GM19043 (cell line): ENCODE results near the gene RGS19.

Experiments
- ATAC-seq: cut with Tn5 transposase; IDR thresholded peaks from one replicate; pipeline ENCODE4 v1.9.1; 2021; ENCODE audit warnings: low read depth; ENCODE audit not compliant: unreplicated experiment

RGS19 gene

DNA sequence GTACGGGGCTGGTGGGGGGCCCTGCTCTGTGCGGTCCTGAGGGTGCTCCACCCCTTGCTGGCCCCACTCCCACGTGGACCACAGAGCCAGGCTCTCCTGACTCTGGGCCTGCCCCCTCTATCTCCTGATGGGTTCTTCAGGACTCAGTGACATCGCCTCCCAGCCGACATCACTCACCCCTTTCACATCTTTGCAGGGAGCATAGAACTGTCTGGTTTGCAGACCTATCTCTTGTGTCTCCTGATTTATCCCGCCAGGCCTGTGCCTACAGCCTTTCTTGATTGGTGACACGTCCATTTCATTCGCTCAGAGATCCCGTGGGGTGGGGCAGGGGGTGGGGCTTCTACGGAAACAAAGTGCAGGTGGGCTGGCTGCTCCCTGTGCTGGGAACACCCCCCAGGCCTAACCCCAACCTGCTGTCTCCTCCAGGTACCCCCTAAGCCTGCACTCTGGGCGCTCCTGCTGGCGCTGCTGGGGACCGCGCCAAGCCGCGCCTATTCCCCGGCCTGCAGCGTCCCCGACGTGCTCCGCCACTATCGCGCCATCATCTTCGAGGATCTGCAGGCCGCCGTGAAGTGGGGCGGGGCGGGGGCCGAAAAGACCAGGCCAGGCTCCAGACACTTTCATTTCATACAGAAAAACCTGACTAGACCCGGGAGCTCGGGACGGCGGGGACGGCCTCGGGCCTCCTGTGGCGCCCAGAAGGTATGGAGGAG, 41.7 kb downstream of the RGS19 start:
- ATAC-seq = no peak

DNA sequence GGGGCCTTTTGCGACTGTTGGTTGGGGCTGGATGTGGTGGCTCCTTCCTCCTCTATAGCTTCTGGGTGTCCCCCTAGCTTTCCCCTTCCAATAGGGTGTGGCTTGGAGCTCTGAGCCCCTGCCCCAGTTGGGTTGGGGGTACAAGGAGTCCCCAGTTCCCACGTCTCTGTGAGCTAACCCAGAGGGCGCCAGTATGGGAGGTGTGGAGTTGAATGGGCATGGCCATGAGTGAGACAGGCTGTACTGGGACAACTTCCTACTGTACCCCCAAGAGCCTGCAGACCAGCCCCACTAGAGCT, 42.2 kb downstream of the RGS19 start:
- no peak for ATAC-seq

DNA sequence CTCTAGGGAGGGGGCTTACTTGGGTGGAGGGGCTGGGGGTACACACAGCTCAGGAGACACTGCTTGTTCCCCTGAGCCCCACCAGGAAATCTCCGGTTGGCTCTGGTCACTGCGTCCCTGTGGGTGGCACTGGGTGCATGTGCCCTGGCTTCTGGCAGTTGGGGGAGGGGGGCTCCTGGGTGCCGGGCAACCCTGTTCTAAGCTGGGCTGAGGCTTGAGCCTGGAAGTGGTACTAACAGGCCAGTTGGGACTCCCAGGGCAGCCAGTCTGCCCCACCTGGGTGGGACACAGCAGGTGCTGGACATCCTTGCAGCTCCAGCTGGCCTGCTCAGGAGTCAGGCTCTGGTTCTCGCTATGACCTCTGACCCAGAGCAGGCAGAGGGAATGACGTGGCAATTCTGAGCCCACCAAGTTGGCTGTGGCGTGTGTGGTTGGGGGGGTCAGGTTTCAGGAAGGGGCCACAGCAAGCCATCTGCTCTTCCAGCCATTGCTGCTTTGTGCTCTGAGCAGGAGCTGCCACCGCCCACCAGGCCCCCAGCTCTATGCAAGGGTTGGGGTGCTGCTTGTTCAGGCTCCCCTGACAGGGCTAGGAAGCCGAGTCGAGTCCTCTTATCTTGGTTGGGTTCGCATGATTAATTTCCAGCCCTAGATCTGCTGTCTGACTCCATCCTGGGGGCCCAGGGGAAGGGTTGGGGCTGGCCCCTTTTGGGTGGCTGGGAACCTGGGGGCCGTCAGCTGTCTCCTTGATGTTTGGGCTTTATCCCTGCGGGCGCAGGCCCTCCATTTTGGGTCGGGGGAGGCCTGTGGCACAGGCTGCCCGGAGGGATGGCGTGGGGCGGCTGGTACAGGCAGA, 42.7 kb downstream of the RGS19 start:
- no peak for ATAC-seq

DNA sequence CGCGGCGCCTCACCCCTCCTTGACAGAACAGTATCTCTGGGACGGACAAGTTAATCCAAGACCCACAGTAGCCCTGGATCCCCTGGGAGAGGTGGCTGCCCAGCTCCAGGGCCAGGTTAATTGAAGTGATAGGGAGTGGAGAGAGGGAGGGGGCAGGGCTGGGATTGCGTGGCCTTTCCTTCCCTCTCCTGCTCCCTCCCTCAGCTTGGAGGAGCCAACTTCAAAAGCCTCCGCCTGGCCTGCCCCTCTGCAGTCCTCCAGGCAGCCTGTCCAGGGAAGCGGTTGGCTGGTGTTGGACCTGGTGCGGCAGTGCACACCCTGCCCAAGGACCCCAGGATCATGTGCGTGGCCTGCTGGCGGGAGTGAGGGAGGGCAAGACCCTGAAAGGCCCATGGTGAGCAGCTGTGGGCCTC, 43.4 kb downstream of the RGS19 start, which contains the start of gene C20orf204:
TSS of gene C20orf204 (plus strand) at position 250 of the 413 bp plus-strand sequence. CDS start at position 392, 142 bp downstream.
- ATAC-seq = no peak

DNA sequence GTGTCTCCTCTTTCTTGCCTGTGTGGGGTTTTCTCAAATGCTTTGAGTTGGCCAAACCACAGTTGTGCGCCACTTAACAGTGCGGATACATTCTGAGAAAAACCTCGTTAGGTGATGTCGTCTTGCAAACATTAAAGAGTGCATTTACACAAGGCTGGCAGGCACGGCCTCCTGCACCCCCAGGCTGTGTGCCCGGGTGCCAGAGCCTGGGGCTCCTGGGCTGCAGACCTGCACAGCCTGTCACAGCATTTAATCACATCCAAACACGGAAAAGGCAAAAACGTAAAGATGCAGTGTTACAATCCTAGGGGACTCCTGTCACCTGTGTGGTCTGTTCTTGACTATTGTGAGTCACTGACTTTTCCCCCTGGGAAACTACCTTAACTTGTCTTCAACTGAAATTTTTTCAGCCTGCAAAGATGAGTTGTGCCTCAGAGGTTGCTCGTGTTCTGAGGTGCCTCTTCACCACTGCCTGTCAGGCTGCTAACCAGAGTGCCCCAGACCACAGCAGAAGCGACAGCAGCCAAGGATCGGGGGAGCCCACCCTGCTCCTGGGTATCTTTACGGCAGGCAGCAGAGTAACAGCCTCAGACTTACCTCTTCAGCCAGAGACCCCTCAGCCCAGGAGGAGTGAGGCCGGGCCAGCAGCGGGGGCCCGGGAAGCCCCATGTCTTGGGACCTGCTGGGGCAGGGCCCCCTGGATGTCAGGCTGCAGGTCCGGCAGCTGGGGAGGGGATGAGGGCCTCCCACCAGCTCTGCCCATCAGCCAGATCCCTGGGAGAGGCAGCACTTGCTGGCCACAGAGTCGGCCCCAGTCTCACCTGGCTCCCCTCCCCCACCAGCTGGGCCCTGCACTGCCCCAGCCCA, 44.0 kb downstream of the RGS19 start:
- ATAC-seq = no peak

DNA sequence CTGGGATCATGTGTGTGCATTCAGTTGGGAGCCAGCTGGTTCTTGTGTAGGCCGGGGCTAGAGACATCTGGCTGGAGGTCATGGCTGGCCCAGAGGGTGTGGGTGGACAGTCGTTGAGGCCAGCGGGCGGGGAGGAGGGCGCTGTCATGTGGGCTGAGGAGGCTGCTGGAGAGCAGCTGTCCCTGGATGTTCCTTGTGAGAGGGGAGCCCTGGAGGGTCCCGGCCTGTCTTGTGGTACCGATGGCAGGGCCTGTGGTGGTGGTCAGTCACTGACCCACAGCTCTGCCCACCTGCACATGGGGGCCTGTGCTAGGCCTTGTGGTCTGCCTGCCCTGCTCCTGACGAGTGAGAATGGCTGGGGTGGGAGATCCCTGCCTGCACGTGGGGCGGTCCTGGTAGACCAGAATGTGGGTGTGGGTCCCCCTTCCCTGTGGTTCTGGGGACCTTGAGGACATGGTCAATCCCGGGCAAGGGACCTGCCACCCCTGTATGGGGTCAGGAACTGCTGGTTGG, 45.3 kb downstream of the RGS19 start:
- ATAC-seq = no peak

DNA sequence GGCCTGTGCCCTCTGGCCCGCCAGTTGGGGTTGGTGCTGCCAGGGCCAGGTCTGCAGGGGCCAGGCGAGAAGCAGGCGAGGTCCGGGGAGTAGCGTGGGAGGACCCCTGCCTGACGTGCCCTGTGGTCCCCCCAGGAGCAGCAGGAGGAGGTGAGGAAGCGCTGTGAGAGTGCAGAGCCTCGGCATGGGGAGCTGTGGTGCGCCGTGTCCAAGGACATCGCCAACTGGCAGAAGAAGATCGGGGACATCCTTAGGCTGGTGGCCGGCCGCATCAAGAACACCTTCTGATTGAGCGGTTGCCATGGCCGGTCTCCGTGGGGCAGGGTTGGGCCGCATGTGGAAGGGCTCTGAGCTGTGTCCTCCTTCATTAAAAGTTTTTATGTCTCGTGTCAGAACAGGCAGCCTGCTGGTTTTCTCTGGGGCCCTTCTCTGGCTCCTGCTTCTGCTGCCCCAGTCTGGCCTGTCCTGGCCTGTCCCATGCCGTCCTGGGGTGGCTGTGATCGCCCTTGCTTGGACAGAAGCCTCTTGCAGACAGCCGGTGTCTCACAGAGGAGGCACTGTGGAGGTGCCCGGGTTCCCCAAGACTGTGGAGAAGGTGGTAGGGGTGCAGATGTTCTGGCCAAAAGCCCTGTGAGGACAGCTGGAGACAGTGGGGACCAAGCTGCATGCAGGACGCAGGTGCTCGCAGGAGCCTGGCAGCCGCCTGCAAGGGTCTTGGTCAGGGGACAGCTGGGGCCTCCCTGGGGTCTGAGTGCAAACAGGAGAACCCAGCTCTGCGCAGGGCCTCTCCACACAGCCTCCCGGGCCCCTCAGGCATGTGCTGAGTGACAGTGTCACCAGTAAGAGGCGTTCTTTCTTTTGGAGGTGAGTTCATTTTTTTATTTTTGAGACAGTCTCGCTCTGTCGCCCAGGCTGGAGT, 46.4 kb downstream of the RGS19 start:
- ATAC-seq = no peak

DNA sequence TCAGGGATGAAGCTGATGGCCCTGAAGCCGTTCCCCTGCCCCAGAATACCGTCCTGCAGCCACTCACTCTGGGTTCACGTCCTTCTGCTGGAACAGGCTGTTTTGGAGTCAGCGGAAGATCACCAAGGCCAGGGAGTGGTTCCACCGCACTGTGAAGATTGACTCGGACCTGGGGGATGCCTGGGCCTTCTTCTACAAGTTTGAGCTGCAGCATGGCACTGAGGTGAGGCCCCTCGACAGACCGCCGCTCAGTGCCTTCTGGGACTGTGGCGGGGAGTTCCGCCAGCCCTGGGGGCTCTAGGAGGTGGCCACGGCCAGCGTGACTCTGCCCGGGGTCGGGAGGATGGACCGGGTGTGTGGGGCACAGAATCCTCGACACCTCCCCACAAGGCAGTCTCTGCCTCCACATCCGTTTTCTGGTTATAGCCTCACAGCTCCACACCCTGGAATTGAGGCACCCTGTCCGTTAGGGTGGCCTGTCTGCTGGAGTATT, 47.5 kb downstream of the RGS19 start:
- no peak for ATAC-seq

DNA sequence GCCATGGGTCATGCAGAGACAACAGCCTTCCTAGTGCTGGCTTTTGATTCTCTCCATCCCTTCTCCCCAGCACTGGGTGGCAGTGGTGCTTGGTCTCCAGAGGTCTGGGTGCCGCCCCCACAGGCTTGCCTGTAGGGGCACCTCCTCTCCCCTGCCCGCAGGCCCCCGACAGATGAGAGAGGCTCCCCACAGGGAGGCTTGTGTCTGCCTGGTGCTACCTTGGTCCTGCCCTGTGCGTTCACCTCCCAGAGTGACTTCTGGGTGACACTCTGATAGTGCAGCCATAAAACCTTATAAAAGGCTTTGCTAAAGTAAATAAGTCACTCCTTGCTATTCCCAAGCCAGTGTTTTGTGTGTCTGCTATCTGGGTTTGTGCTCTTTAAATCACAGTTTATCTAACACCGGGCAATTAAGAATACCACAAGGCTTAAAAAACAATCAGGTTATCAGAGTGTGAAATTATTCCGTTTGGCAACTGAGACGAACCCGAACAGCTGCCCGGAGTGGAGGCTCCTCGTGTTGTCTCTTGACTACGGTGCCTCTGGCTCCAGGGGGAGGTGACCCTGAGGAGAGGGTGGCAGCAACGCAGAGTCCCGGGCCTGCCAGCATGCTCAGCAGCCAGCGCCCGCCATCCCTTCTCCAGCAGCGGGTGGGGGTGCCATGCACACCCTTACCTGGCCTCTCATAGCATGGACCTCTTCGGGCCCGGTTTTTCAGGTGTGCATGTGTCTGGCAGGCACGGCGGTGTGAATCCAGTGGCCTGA, 48.8 kb downstream of the RGS19 start:
- ATAC-seq = no peak

DNA sequence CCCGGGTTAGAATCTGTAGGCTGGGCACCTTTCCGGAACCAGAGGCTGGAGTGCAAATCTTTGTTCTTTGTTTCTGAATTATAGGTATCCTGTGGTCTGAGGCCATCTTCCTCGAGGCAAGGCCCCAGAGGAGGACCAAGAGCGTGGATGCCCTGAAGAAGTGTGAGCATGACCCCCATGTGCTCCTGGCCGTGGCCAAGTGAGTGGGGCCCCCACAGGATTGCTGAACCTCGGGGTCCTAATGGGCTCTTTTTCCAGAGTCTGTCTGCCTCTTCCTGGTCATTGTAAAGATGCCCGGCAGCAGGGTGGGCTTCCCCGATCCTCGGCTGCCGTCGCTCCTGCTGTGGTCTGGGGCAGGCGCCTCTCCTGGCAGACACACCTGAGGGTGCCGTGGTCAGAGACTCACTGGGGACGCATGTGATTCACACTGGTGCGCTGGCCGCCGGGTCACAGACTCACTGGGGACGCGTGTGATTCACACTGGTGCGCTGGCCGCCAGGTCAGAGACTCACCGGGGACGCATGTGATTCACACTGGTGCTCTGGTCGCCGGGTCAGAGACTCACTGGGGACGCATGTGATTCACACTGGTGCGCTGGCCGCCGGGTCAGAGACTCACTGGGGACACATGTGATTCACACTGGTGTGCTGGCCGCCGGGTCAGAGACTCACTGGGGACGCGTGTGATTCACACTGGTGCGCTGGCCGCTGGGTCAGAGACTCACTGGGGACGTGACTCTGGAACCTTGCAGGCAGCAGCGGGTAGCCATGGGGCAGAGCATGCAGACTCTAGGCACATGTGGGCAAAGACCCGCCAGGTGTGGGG, 49.8 kb downstream of the RGS19 start:
- ATAC-seq = no peak

DNA sequence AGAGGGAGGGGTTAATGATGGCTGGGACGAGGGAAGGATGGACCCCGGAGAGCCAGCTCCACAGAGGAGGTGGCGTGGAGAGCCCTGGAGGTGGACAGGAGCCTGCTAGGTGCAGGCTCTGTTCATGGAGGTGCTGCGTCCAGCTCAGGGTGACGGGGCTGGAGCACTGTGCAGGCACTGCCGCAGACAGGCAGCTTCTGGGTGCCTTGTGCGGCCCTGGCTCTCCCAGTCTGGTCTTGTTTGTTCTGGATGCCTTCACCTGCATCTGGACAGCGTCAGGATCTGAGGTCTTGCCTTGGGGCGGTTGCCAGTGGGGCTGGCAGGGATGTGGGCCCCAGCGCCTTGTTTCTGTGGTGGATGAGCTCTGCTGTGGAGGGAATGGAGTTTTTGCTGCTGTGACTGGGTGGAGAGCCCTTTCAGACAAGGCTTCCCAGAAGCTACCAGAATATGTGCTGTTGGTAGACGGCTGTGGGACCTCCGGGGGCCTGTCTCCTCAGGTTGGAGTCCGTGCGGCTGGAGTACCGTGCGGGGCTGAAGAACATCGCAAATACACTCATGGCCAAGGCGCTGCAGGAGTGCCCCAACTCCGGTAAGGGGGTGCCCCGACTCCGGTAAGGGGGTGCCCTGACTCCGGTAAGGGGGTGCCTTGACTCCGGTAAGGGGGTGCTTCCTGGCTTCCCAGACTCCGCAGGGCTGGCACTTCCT, 51.2 kb downstream of the RGS19 start:
- ATAC-seq = no peak

DNA sequence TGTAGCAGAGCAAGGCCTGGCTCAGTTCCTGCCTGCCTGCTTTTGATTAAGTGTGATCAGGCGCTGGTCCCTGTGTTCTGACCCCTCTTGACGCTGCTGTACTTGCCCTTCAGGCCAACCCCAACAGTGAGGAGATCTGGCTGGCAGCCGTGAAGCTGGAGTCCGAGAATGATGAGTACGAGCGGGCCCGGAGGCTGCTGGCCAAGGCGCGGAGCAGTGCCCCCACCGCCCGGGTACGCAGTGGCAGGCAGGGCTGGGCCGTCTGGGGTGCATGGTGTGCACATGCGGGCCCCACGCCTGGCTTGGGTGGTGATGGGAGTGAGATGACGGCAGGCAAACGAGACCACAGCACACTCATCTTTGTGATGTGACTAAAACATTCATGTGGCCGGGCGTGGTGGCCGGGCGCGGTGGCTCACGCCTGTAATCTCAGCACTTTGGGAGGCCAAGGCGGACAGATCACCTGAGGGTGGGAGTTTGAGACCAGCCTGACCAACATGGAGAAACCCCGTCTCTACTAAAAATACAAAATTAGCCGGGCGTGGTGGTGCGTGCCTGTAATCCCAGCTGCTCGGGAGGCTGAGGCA, 53.4 kb downstream of the RGS19 start:
- no peak for ATAC-seq

DNA sequence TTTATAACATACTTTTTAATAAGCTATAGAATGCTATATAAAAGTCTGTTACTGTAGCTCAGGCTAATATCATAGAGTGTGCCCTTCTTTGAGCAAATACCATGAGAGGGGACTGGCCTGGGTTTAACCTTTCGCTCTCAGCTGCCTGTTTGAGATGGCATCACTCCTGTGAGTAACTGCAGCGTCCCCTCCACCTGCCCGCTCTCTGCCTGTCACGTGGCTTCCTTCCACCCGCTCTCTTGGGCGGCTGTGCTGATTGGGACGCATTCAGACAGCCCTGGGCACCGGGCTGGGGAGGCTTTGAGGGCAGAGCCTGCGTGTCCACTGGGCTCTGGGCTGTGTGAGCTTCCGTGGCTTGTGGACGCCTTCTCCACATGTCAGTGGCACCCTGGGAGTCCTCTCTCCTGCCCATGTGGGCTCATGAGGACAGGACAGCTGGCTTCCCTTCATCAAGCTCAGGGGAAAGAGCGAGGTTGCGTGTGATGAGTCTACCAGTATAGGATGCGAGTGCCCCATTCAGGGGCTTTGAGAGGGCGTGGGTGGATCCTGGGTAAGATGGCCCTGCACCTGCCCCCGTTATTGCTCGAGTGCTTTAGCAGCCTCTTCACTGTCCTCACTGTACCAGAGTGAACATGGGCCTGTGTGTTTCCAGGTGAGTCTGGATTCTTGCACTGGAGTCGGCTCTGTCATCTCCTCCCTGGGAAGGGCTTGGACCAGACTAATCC, 54.1 kb downstream of the RGS19 start:
- no peak for ATAC-seq

DNA sequence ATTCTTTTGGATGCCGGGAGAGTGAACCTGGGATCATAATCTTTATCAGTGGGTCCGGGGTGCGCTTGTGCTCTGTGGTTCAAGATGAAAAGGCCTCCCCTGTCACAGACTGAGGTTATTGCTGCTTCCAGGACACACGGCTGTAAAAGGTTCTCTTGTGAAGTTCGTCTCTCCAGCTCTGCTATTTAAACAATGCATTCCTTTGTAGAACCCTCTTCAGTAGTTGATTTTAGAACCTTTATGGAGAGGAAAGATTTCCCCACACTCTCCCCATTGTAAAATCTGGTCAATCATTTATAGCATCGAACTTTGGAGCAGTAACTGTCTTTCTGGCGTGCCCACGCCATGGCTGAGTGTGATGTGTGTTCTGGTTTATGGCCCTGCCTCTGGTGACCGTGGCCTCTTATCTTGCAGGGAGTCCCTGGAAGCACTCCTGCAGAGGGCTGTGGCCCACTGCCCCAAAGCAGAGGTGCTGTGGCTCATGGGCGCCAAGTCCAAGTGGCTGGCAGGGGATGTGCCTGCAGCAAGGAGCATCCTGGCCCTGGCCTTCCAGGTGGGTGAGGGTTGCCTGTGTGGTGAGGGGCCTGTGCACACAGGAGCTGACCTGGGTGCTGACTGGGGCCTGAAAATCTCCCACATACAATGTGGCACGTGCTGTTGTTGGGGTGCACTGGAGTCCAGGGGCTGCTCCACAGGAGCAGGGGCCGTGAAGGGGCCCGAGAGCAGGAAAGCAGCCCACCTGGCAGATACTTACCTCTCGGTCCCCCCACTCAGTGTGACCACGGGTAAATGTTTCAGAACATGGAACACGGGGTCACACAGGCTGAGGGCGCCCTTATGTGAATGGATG, 55.0 kb downstream of the RGS19 start:
- no peak for ATAC-seq

DNA sequence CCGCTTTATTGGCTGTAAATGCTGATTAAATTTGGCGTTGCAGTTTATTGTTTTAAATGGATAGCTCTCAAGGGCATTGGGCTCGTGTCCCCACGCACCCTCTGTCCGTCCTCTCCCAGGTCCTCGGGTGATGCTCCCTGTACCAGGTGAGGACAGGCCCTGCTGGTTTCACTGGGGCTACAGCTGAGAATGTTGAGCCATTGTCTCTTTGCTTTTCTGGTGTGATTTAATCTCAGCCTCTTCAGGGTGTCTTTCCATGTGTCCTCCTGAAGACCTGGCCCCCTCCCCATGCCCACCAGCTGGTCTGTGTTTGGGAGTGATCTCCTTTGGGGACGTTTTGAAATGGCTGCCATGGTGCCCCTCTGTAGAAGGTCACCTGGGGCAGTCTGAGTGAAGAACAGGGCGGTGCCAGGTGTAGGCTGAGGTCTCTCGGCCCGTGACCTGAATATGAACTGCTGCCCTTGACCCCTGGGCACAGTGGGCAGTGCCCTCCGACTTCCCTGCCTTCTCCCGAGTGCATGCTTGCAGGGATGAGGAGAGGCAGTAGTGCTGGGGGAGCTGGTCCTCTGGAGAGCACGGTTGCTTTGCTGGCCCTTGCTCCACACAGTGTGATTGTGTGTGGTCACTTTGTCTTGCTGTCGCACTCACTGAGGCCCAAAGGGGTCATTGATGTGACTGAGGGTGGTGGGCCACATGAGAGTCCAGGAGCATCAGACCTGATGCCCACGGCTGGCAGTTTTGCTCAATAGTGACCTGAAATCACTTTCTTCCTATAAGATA, 55.8 kb downstream of the RGS19 start:
- no peak for ATAC-seq
